Panc1 (cell line): Measurements from ENCODE around the gene ATXN7.

Experiments
- POLR2AphosphoS5 ChIP-seq: IDR thresholded peaks from 2 replicates; pipeline ENCODE4 v1.6.1; 2012; ENCODE audit warnings: mild to moderate bottlenecking, low read depth, low read length, moderate library complexity
- REST ChIP-seq, 2 experiments: IDR thresholded peaks; 2 replicates each; pipeline ENCODE4 v1.6.1; 2011 to 2012; ENCODE audit warnings: low read depth in 2 of 2, control low read depth in 1 of 2, low read length in 1 of 2, mild to moderate bottlenecking in 1 of 2, moderate library complexity in 1 of 2; ENCODE audit not compliant: insufficient read depth in 1 of 2
- SIN3A ChIP-seq: IDR thresholded peaks from 2 replicates; pipeline ENCODE4 v1.6.1; 2012; ENCODE audit warnings: low read depth, mild to moderate bottlenecking, low read length, moderate library complexity, borderline replicate concordance; ENCODE audit not compliant: insufficient read depth
- TF ChIP-seq, protein P1 (sequence below): fragments of 450-650 bp; IDR thresholded peaks from 2 replicates; pipeline ENCODE4 v1.5.1; 2017; ENCODE audit warnings: mild to moderate bottlenecking

DNA sequence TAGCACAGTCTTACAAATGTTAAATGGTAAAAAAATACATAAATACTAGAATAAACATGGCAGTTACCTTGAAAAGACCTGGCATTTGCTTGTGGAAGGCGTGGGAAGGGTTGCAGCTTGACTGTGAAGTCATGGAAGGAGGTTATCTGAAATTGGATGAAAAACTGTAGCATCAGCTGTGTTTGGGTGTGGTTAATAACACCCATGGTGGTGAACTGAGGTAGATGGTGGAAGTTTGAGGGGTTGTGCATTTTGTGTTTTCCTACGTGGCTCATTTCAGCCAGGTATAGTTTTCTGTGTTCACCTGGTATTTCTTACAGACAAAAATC, 113.2 kb downstream of the ATXN7 start:
- TF ChIP-seq, protein P1, sequence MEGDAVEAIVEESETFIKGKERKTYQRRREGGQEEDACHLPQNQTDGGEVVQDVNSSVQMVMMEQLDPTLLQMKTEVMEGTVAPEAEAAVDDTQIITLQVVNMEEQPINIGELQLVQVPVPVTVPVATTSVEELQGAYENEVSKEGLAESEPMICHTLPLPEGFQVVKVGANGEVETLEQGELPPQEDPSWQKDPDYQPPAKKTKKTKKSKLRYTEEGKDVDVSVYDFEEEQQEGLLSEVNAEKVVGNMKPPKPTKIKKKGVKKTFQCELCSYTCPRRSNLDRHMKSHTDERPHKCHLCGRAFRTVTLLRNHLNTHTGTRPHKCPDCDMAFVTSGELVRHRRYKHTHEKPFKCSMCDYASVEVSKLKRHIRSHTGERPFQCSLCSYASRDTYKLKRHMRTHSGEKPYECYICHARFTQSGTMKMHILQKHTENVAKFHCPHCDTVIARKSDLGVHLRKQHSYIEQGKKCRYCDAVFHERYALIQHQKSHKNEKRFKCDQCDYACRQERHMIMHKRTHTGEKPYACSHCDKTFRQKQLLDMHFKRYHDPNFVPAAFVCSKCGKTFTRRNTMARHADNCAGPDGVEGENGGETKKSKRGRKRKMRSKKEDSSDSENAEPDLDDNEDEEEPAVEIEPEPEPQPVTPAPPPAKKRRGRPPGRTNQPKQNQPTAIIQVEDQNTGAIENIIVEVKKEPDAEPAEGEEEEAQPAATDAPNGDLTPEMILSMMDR, result no peak
- TF ChIP-seq SIN3A (no peak), POLR2AphosphoS5 (no peak), REST (IDR thresholded peaks at IDR 0.05; ENCODE audit: insufficient read depth in 1 of 2, low read depth in 2 of 2, low read length in 1 of 2) (no peak)
